Epithelial cell of proximal tubule (primary cell): ENCODE measurements around the gene KCTD5. TPM values are rescaled to one million over a fixed set of nuclear protein-coding genes. Genes with fewer than 3 reads are reported as not detected.

ENCODE experiments used
- DNase-seq: peaks from one replicate; pipeline ENCODE4 v3.0.0-alpha.2; 2011; ENCODE audit warnings: low read depth
- H3K4me3 ChIP-seq: 2 replicates; pipeline ENCODE4 v1.5.1; 2011; ENCODE audit warnings: low read depth, mild to moderate bottlenecking, low read length
- CTCF ChIP-seq: conservative IDR thresholded peaks from 2 replicates; pipeline ENCODE4 v1.5.1; 2012; ENCODE audit warnings: low read depth, mild to moderate bottlenecking, low read length
- total RNA-seq: library from RNA; depleted of rRNA; stranded (reverse); fragments of >200 nt; gene quantifications from 2 replicates; pipeline ENCODE4 v1.2.3, GENCODE V29; 2015

KCTD5 gene
- total RNA-seq, 1 donor from 2014 or later, result 45.1 TPM

GRCh38 chr16:2700786-2701185 is 18.5 kb downstream of the KCTD5 start:
- no peak for TF ChIP-seq CTCF
- H3K4me3 ChIP-seq, result no peak overlapping the region
- DNase-seq, result no peak

- DNase-seq, result no peak
- TF ChIP-seq CTCF, result no peak
These were observed 18.9 kb downstream of the KCTD5 start for GRCh38 chr16:2701272-2701671.

GRCh38 chr16:2701713-2702437 is 19.6 kb downstream of the KCTD5 start:
- no peak for TF ChIP-seq CTCF
- no peak for DNase-seq
- no peak overlapping the region for H3K4me3 ChIP-seq

More at GRCh38 chr16:2701272-2701671, 18.9 kb downstream of the KCTD5 start:
- no peak overlapping the region for H3K4me3 ChIP-seq

- no peak for DNase-seq
- no peak for TF ChIP-seq CTCF
- H3K4me3 ChIP-seq, result no peak overlapping the region
These were observed 20.1 kb downstream of the KCTD5 start for GRCh38 chr16:2702438-2702825.

- DNase-seq, result no peak
- H3K4me3 ChIP-seq, result no peak overlapping the region
- no peak for TF ChIP-seq CTCF
These were observed 20.8 kb downstream of the KCTD5 start for GRCh38 chr16:2702871-2703745.

GRCh38 chr16:2704166-2704982 is 22.1 kb downstream of the KCTD5 start:
- H3K4me3 ChIP-seq, result no peak overlapping the region
- no peak for DNase-seq
- TF ChIP-seq CTCF, result no peak
